Measurements from ENCODE around the gene RXFP4. TPM values are rescaled to one million over a fixed set of nuclear protein-coding genes. Genes with fewer than 3 reads are reported as not detected.

The RXFP4 gene
- total RNA-seq (2014; rRNA removed), result not detected in 2 replicates
- percentile 25 among the genes with signal in this experiment for Bru-seq, nascent RNA
- percentile 23 among the genes with signal in this experiment for BruChase-seq, experiment 1, labeled RNA remaining after a 6-hour chase
- BruChase-seq, experiment 2, labeled RNA remaining after a 2-hour chase, result not detected
- long read RNA-seq, partial matches to known transcripts, result 0 of 1 reads
- long read RNA-seq, other reads (novel, unspliced or antisense), result 0 of 1 reads

DNA sequence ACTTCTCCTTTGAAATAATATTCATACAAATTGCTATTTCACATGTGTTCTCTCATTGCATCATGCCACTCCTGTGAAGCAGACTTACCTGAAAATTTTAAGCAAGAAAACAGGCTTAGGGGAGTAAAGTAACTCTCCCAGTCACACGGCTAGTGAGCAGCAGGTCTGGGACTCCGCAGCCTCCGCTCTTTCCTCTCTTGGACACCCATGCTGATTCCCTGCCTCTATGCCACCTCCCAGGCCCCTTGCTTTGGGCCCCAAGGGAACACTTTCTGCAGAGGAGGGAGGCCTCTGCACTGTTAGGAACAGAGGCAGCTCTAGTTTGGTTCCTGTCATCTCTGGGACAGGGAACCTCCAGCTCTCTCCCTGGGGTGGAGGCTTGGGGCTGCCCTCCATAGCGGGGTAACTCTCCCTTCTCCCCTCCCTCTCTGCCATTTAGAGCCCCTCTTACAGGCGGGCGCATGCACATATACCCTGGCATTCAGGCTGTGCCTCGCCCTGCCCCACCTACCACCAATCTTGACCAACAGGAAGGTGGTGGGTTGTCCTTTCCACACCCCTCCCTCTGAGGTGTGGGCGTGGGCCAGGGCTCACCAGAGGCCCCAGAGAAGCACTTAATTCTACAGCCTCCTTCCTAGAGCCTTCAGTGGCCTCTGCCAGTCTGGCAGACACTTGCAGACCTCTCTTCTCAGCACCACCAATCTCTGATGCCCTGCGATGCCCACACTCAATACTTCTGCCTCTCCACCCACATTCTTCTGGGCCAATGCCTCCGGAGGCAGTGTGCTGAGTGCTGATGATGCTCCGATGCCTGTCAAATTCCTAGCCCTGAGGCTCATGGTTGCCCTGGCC, at the start of gene RXFP4:
Gene RXFP4 (plus strand): TSS at position 646 of the 852 bp plus-strand sequence. CDS start 72 bp downstream, at position 718.
- no peaks in the 10 kb centered on the region for H3F3A ChIP-seq (ENCODE audit: low read length, unreplicated experiment)
- H3K79me2 ChIP-seq (ENCODE audit: low read length), result no peaks in the 10 kb centered on the region
- CTCF ChIA-PET, result interaction anchor here (0.7 to 1.1 kb wide), 2 partner anchors 35 to 48 kb away, joined by 4 read pairs; no protein-coding TSS in a partner anchor
- no peak within 1 kb of the TSS for H3K27ac ChIP-seq (ENCODE audit: low read length)
- H3K27me3 ChIP-seq (ENCODE audit: low read length), result no peaks in the 10 kb centered on the region
- TF ChIP-seq EZH2phosphoT487 (IDR thresholded peaks at IDR 0.05; ENCODE audit: borderline replicate concordance, low read length) (no peak), EZH2 (IDR thresholded peaks at IDR 0.05; ENCODE audit: low read length, unreplicated experiment) (no peak), CTCF (conservative IDR thresholded peaks at IDR 0.05; ENCODE audit: low read depth, low read length) (no peak)
- no peak within 1 kb of the TSS for H3K9ac ChIP-seq (ENCODE audit: low read length)
- intact Hi-C loops (cut with micrococcal nuclease), result no loop called here
- BruUV-seq (replicated peaks), result no TSS peak
- peaks cover under 1% of the 10 kb centered on the region; the same call in 1 of the 2 replicates for H3K36me3 ChIP-seq (ENCODE audit: low read depth, low read length)
- H3K9me2 ChIP-seq (replicated peaks; ENCODE audit: low read length), result no peaks in the 10 kb centered on the region
- peak; percentile 35 for ATAC-seq
- peak within 1 kb of the TSS; percentile 4; the same call in 1 of the 2 replicates for H3K4me2 ChIP-seq (ENCODE audit: low read length)
- H3K9me3 ChIP-seq (ENCODE audit: low read length), result no peaks in the 10 kb centered on the region
- DNase-seq, result peak; percentile 51
- POLR2A ChIA-PET (ENCODE audit: unreplicated experiment), result interaction anchor here (0.5 to 0.7 kb wide), 2 partner anchors 11 to 57 kb away, joined by 3 read pairs; no protein-coding TSS in a partner anchor
- peak within 1 kb of the TSS; percentile 16; the same call in 1 of the 2 replicates for H2AFZ ChIP-seq (ENCODE audit: low read length)
- peaks cover 29% of the 10 kb centered on the region for H3K4me1 ChIP-seq (ENCODE audit: insufficient read depth, low read length)
- no peak within 1 kb of the TSS for H3K4me3 ChIP-seq (ENCODE audit: low read length)
- no peaks in the 10 kb centered on the region for H4K20me1 ChIP-seq (ENCODE audit: low read length)

DNA sequence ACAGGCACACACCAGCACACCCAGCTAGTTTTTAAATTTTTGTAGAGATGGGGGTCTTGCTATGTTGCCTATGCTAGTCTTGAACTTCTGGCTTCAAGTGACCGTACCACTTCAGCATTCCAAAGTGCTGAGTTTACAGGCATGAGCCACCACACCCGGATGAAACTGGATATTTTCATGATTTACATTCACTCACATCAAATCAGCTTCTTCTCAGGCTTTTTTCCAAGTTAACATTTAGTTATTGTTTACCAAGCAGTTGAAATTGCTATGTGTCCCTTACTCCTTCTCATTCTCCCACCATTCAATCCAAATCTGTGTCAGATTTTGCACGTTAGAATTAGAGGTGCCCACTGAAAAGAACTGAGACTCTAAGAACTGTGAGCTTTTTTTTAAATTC, 48.6 kb upstream of the RXFP4 start:
- H3K27me3 ChIP-seq (ENCODE audit: low read length), result no peaks in the 10 kb centered on the region
- peaks cover 4% of the 10 kb centered on the region for H3K36me3 ChIP-seq (ENCODE audit: low read depth, low read length)
- no peak overlapping the region for H2AFZ ChIP-seq (ENCODE audit: low read length)
- peaks cover 30% of the 10 kb centered on the region for H3K4me1 ChIP-seq (ENCODE audit: insufficient read depth, low read length)
- no TSS peak for BruUV-seq (replicated peaks)
- intact Hi-C loops (cut with micrococcal nuclease), result loop anchor here (1.0 to 2.0 kb wide), 2 partner anchors 33 to 38 kb away; partner anchors contain the start of gene SYT11
- peaks cover 15% of the 10 kb centered on the region for H3F3A ChIP-seq (ENCODE audit: low read length, unreplicated experiment)
- peak overlapping the region; percentile 78 for H3K4me2 ChIP-seq (ENCODE audit: low read length)
- peak overlapping the region; percentile 91 for H3K27ac ChIP-seq (ENCODE audit: low read length)
- DNase-seq, result peak; percentile 94
- no peaks in the 10 kb centered on the region for H3K9me3 ChIP-seq (ENCODE audit: low read length)
- ChIA-PET POLR2A (ENCODE audit: unreplicated experiment) (interaction anchor here (0.6 to 0.7 kb wide), 3 partner anchors 21 to 91 kb away, joined by 3 to 5 read pairs (median 4); partner anchors contain the start of gene SYT11), CTCF (interaction anchor here (0.6 kb wide), 1 partner anchor 260 kb away, joined by 3 read pairs; the partner anchor contains the start of gene SEMA4A)
- no peak for TF ChIP-seq EZH2phosphoT487 (IDR thresholded peaks at IDR 0.05; ENCODE audit: borderline replicate concordance, low read length)
- no peak for TF ChIP-seq CTCF (conservative IDR thresholded peaks at IDR 0.05; ENCODE audit: low read depth, low read length)
- no peak for TF ChIP-seq EZH2 (IDR thresholded peaks at IDR 0.05; ENCODE audit: low read length, unreplicated experiment)
- ATAC-seq, result peak; percentile 64
- H3K9me2 ChIP-seq (replicated peaks; ENCODE audit: low read length), result no peaks in the 10 kb centered on the region
- peak overlapping the region; percentile 46 for H3K4me3 ChIP-seq (ENCODE audit: low read length)
- peak overlapping the region; percentile 72 for H3K9ac ChIP-seq (ENCODE audit: low read length)
- H4K20me1 ChIP-seq (ENCODE audit: low read length), result no peaks in the 10 kb centered on the region
- no peaks in the 10 kb centered on the region for H3K79me2 ChIP-seq (ENCODE audit: low read length)

All from PC-3 (cell line).